Psoas muscle (tissue), 8 donors: ENCODE data around the gene TTBK2. TPM values are rescaled to one million over a fixed set of nuclear protein-coding genes. Genes with fewer than 3 reads are reported as not detected.

Experiments used
- ATAC-seq, 4 donors: fragments of 200-7000 bp; cut with Tn5 transposase; one replicate each; pipeline ENCODE4 v1.9.1; 2020; ENCODE audit warnings: moderate library complexity in 3 of 4, mild to moderate bottlenecking in 2 of 4
- DNase-seq, 2 donors: peaks; one replicate each; pipeline ENCODE4 v3.0.0-alpha.2; 2020
- H3K27ac ChIP-seq: fragments of 200-600 bp; one replicate; pipeline ENCODE4 v1.8.0; 2022
- H3K27me3 ChIP-seq, 3 donors: fragments of 200-600 bp in 1 of 3; one replicate each; pipeline versions ENCODE4 v1.6.1 to v1.8.0; 2013 to 2022; ENCODE audit warnings: low read length in 2 of 3, mild to moderate bottlenecking in 2 of 3, moderate library complexity in 1 of 3; ENCODE audit not compliant: insufficient read depth in 3 of 3
- H3K36me3 ChIP-seq, 2 donors: fragments of 200-600 bp in 1 of 2; one replicate each; pipeline versions ENCODE4 v1.6.1 to v1.8.0; 2013 to 2022; ENCODE audit warnings: low read depth in 1 of 2, mild to moderate bottlenecking in 1 of 2, moderate library complexity in 1 of 2; ENCODE audit not compliant: insufficient read depth in 1 of 2
- H3K4me1 ChIP-seq: fragments of 200-600 bp; one replicate; pipeline ENCODE4 v1.8.0; 2022
- H3K4me3 ChIP-seq: fragments of 200-600 bp; one replicate; pipeline ENCODE4 v1.8.0; 2022; ENCODE audit warnings: mild to moderate bottlenecking
- H3K9me3 ChIP-seq: fragments of 200-600 bp; one replicate; pipeline ENCODE4 v1.8.0; 2022
- CTCF ChIP-seq: fragments of 200-600 bp; IDR thresholded peaks from one replicate; pipeline ENCODE4 v1.8.0; 2022; ENCODE audit warnings: antibody characterized with exemption
- WGBS, 3 donors: extraction: QIAGEN DNeasy Blood & Tissue Kit; methylation state at CpG; one replicate each; pipeline versions ENCODE4 v1.1.6 to v1.1.7; 2013; 5-methylcytosine and 5-hydroxymethylcytosine counted together
- intact Hi-C, 2 donors: fragments of 100-400 bp; cut with DNase I; formaldehyde crosslinking; loops; one replicate each; pipeline versions ENCODE4 v1.11.0 to v1.14.2; 2022
- polyA plus RNA-seq, 3 donors: library from polyadenylated mRNA; stranded (reverse); fragments of 200-250 nt; gene quantifications; one replicate each; pipeline ENCODE4 v1.2.3, GENCODE V29; 2013
- total RNA-seq, 4 donors: library from RNA; stranded (reverse); fragmentation: NEBNext Ultra II Directional in 2 of 4; extraction: Animal tissue kit (Norgen Biotek cat#: 25700) in 2 of 4; gene quantifications; one replicate each; pipeline versions ENCODE4 v1.2.1 to v1.2.4, GENCODE V29; 2021 to 2023
- donor health status: healthy with polysubstance abuse.
- donor health status: DM: no; HTN: no; CAD: no; lungs with moderate emphysema.
- donor health status: Bipolar disorder and iron deficiency.
- donor health status: healthy.
- donor health status: DM: yes; HTN: yes; CAD: no.
- donor health status: DM: no; HTN: no; CAD: no.
- donor health status: DM: no; HTN: no; CAD: no.
- donor health status: DM: yes; HTN: yes; CAD: no.

TTBK2 gene
- total and polyA plus RNA-seq, 7 donors, result 1.4 to 23.0 (median 15.8) TPM

GRCh38 chr15:42693496-42693895 is 227.1 kb downstream of the TTBK2 start:
- intact Hi-C loops, result no loop called here
- H3K4me3 ChIP-seq, result no peak overlapping the region
- no peak for ATAC-seq
- TF ChIP-seq CTCF, result no peak
- no peak for DNase-seq
- H3K36me3 ChIP-seq, result peaks cover 0 to 41% of the 10 kb centered on the region in 2 donors
- H3K27me3 ChIP-seq, result no peaks in the 10 kb centered on the region
- 95 to 99% (median 96%) methylated on average over 6 of the region's 6 CpGs for WGBS, 3 donors
- no peak overlapping the region for H3K27ac ChIP-seq
- no peaks in the 10 kb centered on the region for H3K9me3 ChIP-seq
- H3K4me1 ChIP-seq, result no peaks in the 10 kb centered on the region

GRCh38 chr15:42692997-42693396 is 227.6 kb downstream of the TTBK2 start:
- TF ChIP-seq CTCF, result no peak
- H3K27ac ChIP-seq, result no peak overlapping the region
- no peaks in the 10 kb centered on the region for H3K27me3 ChIP-seq
- ATAC-seq (no peak), DNase-seq (no peak)
- peaks cover 0 to 41% of the 10 kb centered on the region in 2 donors for H3K36me3 ChIP-seq
- 83 to 95% (median 91%) methylated on average over 4 of the region's 4 CpGs for WGBS, 3 donors
- intact Hi-C loops, result no loop called here
- no peaks in the 10 kb centered on the region for H3K4me1 ChIP-seq
- H3K9me3 ChIP-seq, result no peaks in the 10 kb centered on the region
- no peak overlapping the region for H3K4me3 ChIP-seq

GRCh38 chr15:42692536-42692935 is 228.0 kb downstream of the TTBK2 start:
- Histone ChIP-seq H3K4me1 (no peaks in the 10 kb centered on the region), H3K27ac (no peak overlapping the region), H3K36me3 (peaks cover 0 to 36% of the 10 kb centered on the region in 2 donors), H3K9me3 (no peaks in the 10 kb centered on the region), H3K27me3 (no peaks in the 10 kb centered on the region), H3K4me3 (no peak overlapping the region)
- intact Hi-C loops, result no loop called here
- ATAC-seq (no peak), DNase-seq (no peak)
- no peak for TF ChIP-seq CTCF
- 89 to 100% (median 94%) methylated on average over 1 of the region's 1 CpG for WGBS, 3 donors

GRCh38 chr15:42691770-42692169 is 228.8 kb downstream of the TTBK2 start:
- no peak for ATAC-seq
- intact Hi-C loops, result no loop called here
- H3K27ac ChIP-seq, result no peak overlapping the region
- no peak for TF ChIP-seq CTCF
- H3K27me3 ChIP-seq, result no peaks in the 10 kb centered on the region
- peaks cover 0 to 37% of the 10 kb centered on the region in 2 donors for H3K36me3 ChIP-seq
- WGBS, 3 donors, result 75 to 81% (median 79%) methylated on average over 9 of the region's 9 CpGs
- H3K4me1 ChIP-seq, result no peaks in the 10 kb centered on the region
- H3K9me3 ChIP-seq, result no peaks in the 10 kb centered on the region
- DNase-seq, result no peak
- no peak overlapping the region for H3K4me3 ChIP-seq

- Histone ChIP-seq H3K4me3 (no peak overlapping the region), H3K9me3 (no peaks in the 10 kb centered on the region), H3K4me1 (no peaks in the 10 kb centered on the region), H3K27me3 (no peaks in the 10 kb centered on the region), H3K27ac (no peak overlapping the region), H3K36me3 (peaks cover 0 to 42% of the 10 kb centered on the region in 2 donors)
- intact Hi-C loops, result no loop called here
- TF ChIP-seq CTCF, result no peak
- WGBS, 3 donors, result 89 to 93% (median 89%) methylated on average over 4 of the region's 4 CpGs
- no peak for ATAC-seq
- no peak for DNase-seq
These were observed 229.3 kb downstream of the TTBK2 start for GRCh38 chr15:42691308-42691707.
